Vein endothelial cell (primary cell): ENCODE results near the gene RNU2-63P. TPM values are rescaled to one million over a fixed set of nuclear protein-coding genes. Genes with fewer than 3 reads are reported as not detected.

Experiments
- small RNA-seq: library from RNA; depleted of rRNA; stranded (forward); fragments of <200 nt; gene quantifications from one replicate; pipeline ENCODE3, GENCODE V24; 2012
- total RNA-seq: library from RNA; depleted of rRNA; stranded (reverse); fragments of >200 nt; gene quantifications from 2 replicates; pipeline ENCODE4 v1.2.3, GENCODE V29; 2012

RNU2-63P gene
- total RNA-seq, result not detected in 2 replicates

DNA sequence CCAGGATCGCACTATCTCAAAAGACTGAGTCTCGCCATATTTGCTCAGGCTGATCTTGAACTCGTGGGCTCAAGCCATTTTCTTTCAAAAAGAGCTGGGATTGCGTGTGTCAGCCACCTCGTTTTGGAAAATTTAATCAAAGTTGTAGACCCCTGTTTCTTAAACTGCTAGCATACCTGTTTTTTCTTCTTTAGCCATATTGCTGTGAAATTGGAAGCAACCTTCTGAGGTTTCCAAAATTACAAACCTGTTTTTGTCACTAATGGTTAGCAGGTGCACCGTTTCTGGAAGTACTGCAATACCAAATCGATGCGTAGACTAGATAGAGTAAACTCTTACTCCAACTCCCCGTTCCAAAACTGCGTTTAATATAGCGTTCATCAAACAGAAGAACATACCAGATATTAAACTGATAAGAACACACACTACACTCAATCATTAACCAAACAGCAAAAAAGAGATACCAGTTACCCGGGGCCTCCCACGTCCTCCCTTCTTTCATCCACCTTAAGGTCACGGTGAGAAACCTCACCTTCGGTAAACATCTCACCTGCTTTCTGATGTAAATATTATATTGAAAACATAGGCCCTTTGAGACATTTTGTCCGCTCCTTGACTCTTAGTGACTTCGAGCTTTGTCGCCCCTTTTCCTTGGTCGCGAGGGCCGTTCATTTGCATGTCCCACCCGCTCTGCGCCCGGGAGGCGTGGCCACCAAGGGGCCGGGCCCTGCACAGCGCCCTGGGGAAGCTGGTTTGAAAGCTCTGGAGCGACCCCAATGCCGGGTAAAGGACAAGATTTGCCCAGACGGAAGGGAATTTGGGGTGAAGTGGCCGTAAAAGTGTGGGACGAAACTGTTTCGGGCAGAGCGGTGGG is at the start of gene RNU2-63P:
RNU2-63P (minus strand) TSS at position 462 of the 874 bp plus-strand sequence.

DNA sequence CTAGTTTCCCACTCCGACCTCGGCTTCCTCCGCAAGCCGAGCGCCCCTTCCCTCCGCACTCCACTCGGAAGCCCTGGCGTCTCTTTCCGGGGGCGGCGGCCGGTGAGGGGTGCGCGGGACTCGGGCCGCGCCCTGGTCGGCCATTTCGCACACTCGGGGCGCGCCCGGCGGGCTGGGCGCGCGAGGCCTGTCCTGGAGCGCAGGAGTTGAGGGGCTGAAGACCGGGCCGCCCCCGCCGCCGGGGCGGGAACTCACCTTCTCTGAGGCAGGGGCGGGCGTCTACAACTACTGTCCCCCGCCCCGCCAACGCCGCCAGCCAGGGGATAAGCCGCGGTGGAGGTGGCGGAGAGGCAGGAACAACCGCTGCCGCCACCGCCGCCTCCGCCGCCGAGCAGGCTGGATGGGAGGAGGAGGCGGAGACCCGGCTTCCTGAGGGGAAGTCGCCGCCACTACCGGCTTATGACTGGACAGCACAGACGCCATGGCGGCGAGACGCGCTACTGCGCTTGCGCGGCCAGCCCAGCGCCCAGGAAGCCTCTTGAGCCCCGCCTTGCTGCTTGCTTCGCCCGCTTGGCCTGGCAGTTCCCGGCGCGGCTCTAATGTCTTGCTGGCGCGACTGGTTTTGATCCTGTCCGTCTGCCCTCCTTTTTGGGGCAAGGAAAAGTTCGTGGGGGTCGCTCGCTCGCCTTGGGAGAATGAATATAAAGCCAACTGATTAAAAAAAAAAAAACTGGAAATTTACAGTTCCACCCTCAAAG is 39.2 kb upstream of the RNU2-63P start, which contains the start of gene KRCC1:
KRCC1 (minus strand) TSS at position 413 of the 758 bp plus-strand sequence. CDS start 27,220 bp downstream, outside the sequence.

Small RNA genes within 50 kb of the gene (small RNA-seq; reads per million reads assigned to genes)
- 70.1 reads per million, percentile 98 among the genes with 10 or more reads in this experiment for gene RNU2-63P

Other genes with a start within 250 kb of the RNU2-63P start
- 0.33 and 3.1 TPM in 2 replicates for gene RGPD2, start 190.8 kb downstream of the RNU2-63P start, total RNA-seq
- 14.0 and 20.0 TPM in 2 replicates for gene KRCC1, start 39.2 kb upstream of the RNU2-63P start, total RNA-seq
- gene SMYD1, start 51.3 kb upstream of the RNU2-63P start, total RNA-seq, result not detected in 2 replicates
- not detected in 2 replicates for gene FABP1, start 111.5 kb upstream of the RNU2-63P start, total RNA-seq
- gene THNSL2, start 153.8 kb upstream of the RNU2-63P start, total RNA-seq, result 0.10 TPM in 1 of 2 replicates, not detected in the other